Suprapubic skin (tissue), 4 donors: ENCODE measurements around the gene CTNNA2.

ENCODE experiments used
- EP300 ChIP-seq: sonication (generic); formaldehyde crosslinking; IDR thresholded peaks from one replicate; pipeline ENCODE4 v1.6.1; 2017; ENCODE audit warnings: antibody characterized with exemption
- POLR2AphosphoS5 ChIP-seq, 3 donors: sonication (generic); formaldehyde crosslinking; IDR thresholded peaks; one replicate each; pipeline ENCODE4 v1.6.1; 2017; ENCODE audit warnings: antibody characterized with exemption in 3 of 3
- TF ChIP-seq, protein P1 (sequence below), 2 donors: fragments of 200-600 bp in 1 of 2; fragments of 450-650 bp in 1 of 2; sonication (generic) in 1 of 2; IDR thresholded peaks; one replicate each; pipeline ENCODE4 v1.5.1; 2016 to 2019; ENCODE audit warnings: antibody characterized with exemption in 2 of 2, mild to moderate bottlenecking in 1 of 2, moderate library complexity in 1 of 2

DNA sequence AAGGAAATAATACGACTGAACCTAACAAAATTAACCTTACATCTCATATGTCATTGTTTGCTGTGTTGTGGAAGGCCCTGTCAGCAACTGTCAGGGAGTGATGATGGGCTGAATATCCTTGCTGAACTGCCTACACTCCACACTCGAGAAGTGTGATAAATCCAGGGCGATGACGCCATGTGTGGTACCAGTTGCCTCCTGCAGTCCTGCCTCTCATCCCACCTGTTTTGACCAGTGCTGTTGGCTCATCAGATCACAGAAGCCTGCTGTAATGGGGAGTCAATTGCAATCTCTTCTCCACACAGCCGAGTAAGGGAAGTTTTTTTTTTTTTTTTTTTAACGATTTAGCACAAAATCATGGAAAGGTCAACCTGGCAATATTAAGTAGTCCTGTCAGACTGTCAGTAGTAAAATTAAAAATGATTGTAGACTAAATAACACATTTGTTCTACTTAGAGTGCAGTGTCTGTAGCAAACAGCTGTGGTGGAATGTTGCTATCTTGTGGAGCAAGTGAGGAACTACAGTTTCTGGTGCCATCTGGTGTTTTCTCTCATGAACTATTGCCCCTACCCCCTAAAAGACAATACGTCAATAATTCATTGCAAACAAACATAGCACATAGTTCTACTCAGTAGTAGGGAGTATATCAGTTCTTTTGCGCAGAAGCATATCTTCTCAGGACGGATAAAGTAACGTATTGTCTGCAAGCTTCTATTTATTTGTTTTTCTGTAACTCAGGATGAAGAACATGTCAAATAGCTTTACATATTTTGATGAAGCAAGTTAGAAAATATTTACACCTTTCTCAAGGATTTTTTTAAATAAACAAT lies 347.6 kb downstream of the CTNNA2 start:
- TF ChIP-seq EP300 (no peak), POLR2AphosphoS5 (IDR thresholded peaks at IDR 0.05) (no peak)
- TF ChIP-seq, protein P1, sequence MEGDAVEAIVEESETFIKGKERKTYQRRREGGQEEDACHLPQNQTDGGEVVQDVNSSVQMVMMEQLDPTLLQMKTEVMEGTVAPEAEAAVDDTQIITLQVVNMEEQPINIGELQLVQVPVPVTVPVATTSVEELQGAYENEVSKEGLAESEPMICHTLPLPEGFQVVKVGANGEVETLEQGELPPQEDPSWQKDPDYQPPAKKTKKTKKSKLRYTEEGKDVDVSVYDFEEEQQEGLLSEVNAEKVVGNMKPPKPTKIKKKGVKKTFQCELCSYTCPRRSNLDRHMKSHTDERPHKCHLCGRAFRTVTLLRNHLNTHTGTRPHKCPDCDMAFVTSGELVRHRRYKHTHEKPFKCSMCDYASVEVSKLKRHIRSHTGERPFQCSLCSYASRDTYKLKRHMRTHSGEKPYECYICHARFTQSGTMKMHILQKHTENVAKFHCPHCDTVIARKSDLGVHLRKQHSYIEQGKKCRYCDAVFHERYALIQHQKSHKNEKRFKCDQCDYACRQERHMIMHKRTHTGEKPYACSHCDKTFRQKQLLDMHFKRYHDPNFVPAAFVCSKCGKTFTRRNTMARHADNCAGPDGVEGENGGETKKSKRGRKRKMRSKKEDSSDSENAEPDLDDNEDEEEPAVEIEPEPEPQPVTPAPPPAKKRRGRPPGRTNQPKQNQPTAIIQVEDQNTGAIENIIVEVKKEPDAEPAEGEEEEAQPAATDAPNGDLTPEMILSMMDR (IDR thresholded peaks at IDR 0.05) = no peak
